SJSA1 (cell line): ENCODE results near the gene CAPN13. TPM values are rescaled to one million over a fixed set of nuclear protein-coding genes. Genes with fewer than 3 reads are reported as not detected.
"Not testable (repeated sequence)": the region's sequence is repeated elsewhere in the genome, so short reads cannot be mapped to it uniquely, and the experiment has no call there.

Experiments used
- DNase-seq, 2 experiments: peaks; one replicate each; pipeline ENCODE4 v3.0.0-alpha.2; 2015 to 2020; ENCODE audit warnings: low spot score in 2 of 2, low read depth in 1 of 2
- H3K27ac ChIP-seq: fragments of 250-450 bp; sonication (Bioruptor Pico); 2 replicates; pipeline ENCODE4 v1.5.1; 2020; ENCODE audit warnings: mild to moderate bottlenecking, moderate library complexity
- H3K27me3 ChIP-seq: fragments of 250-450 bp; sonication (Bioruptor Pico); replicated peaks from 2 replicates; pipeline ENCODE4 v1.5.1; 2020; ENCODE audit warnings: mild to moderate bottlenecking, moderate library complexity
- H3K36me3 ChIP-seq: fragments of 250-450 bp; sonication (Bioruptor Pico); 2 replicates; pipeline ENCODE4 v1.5.1; 2020; ENCODE audit warnings: mild to moderate bottlenecking
- H3K4me1 ChIP-seq: fragments of 250-450 bp; sonication (Bioruptor Pico); replicated peaks from 2 replicates; pipeline ENCODE4 v1.6.1; 2021; ENCODE audit warnings: mild to moderate bottlenecking
- H3K4me3 ChIP-seq: fragments of 250-450 bp; sonication (Bioruptor Pico); 2 replicates; pipeline ENCODE4 v1.5.1; 2020; ENCODE audit warnings: mild to moderate bottlenecking
- H3K9me3 ChIP-seq: fragments of 250-450 bp; sonication (Bioruptor Pico); replicated peaks from 2 replicates; pipeline ENCODE4 v1.5.1; 2020; ENCODE audit warnings: mild to moderate bottlenecking
- total RNA-seq: library from RNA; depleted of rRNA; stranded (reverse); fragments of >200 nt; shearing (Covaris generic); gene quantifications from 2 replicates; pipeline ENCODE4 v1.2.3, GENCODE V29; 2014

Gene CAPN13
- total RNA-seq, 1 experiment from 2014 or later = not detected

DNA sequence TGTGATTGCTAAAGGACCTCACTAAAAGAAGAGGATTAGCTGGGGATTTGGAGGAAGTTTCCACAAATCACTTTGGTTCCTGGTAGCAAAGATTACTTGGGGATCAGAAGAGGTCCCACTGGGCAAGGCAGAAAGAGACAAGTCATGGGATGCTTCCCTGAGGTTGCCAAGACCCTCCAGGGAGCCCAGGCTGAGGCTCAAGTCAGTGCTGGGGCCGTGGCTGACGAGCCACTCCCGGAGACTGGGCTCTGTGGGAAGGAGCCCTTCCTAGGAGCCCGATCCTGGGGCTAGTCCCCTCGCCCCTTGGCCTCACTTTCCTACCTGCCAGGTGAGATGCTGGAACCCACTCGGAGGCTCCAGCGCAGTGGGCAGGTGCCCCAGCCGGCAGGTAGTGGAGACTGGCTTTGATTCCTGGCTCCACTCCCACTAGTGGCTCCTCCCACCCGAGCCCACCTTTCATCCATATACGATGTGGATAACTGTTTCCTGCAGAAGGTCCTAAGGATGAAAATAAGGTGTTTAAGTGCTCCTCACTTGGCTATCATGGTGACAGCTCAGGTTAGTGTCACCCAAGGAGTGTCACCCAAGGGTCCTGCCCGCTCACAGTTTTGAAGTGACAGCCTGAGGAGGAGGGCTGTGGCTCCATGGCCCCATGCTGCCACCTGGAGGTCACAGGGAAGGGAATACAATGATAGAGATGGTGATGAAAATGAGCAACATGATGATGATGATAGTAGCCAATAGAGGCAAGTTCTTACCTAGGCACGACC lies 100.5 kb downstream of the CAPN13 start:
- H3K9me3 ChIP-seq = no peaks in the 10 kb centered on the region; the same call in 1 of the 2 replicates
- no peaks in the 10 kb centered on the region for H3K36me3 ChIP-seq

DNA sequence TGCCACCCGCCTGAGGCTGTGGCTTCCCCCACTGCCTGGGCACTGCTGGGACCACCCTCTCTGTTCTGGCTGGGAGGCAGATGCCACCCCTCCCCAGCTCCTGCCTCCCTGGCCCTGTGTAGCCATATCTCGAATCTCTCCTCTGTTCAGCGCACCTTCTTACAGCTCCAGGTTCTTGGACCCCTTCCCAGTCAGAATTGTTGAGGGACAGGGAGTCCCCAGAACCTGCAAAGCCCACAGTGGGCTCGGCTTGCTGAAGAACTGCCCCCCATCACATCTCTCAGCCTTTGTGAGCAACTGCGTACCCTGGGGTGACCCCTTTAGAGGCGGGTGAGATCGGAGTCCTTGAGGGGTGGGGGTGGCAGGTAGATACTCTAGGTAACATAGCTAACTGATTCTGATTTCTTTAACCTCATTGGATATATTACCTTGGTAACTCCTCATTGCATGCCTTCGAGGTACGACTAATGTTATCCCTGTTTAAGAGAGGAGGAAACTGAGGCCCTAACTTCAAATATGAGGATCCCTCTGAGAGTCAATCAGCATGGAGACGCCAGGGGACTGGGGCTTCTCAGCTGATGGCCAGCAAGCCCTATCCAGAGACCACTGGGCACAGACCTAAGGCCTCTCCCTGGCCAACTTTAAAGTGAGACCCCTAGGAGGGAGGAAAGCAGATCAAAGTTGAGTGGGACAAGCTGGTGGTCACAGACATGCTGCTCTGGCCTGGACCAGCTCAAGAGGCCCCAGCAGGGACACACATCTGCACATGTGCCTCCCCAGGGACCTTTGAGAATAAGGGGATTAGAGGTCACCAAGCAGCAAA lies 101.3 kb downstream of the CAPN13 start:
- Histone ChIP-seq H3K4me1 (no peaks in the 10 kb centered on the region), H3K27me3 (no peaks in the 10 kb centered on the region), H3K4me3 (no peak overlapping the region), H3K36me3 (no peaks in the 10 kb centered on the region), H3K27ac (no peak overlapping the region), H3K9me3 (no peaks in the 10 kb centered on the region)
- DNase-seq = no peak

More for the DNA sequence above, 100.5 kb downstream of the CAPN13 start:
- Histone ChIP-seq H3K4me1 (no peaks in the 10 kb centered on the region), H3K27ac (no peak overlapping the region), H3K27me3 (no peaks in the 10 kb centered on the region), H3K4me3 (no peak overlapping the region)
- peak; percentile 53 to 71 for DNase-seq

DNA sequence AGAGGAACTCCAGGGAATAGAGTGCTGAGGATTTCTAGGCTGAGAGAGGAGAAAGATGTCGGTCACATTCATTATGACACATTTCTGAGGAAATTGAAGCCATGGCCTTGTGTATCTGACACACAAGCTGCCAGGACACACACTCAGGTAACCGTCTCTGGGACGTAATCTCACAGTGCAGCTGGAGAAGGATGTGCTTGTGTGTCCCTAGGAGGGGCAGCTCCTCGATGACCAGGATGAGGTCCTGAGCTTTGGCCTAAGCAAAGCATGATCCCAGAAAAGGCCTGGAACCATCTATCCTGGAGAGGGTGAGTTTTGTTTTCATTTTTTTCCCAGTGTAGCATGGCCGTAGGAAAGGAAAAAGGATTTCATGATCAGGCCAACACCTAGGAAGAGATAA lies 102.2 kb downstream of the CAPN13 start:
- Histone ChIP-seq H3K27ac (no peak overlapping the region), H3K4me1 (no peaks in the 10 kb centered on the region), H3K4me3 (no peak overlapping the region), H3K9me3 (no peaks in the 10 kb centered on the region), H3K27me3 (no peaks in the 10 kb centered on the region), H3K36me3 (no peaks in the 10 kb centered on the region)
- no peak for DNase-seq

GRCh38 chr2:30704309-30705020 lies 102.8 kb downstream of the CAPN13 start:
- Histone ChIP-seq H3K9me3 (no peaks in the 10 kb centered on the region), H3K36me3 (no peaks in the 10 kb centered on the region), H3K27me3 (no peaks in the 10 kb centered on the region), H3K27ac (no peak overlapping the region), H3K4me3 (no peak overlapping the region), H3K4me1 (no peaks in the 10 kb centered on the region)
- DNase-seq = no peak

GRCh38 chr2:30702694-30703093 lies 104.6 kb downstream of the CAPN13 start:
- no peak overlapping the region for H3K4me3 ChIP-seq
- H3K27me3 ChIP-seq = no peaks in the 10 kb centered on the region
- no peak overlapping the region for H3K27ac ChIP-seq
- H3K9me3 ChIP-seq = no peaks in the 10 kb centered on the region
- no peaks in the 10 kb centered on the region for H3K4me1 ChIP-seq
- H3K36me3 ChIP-seq = no peaks in the 10 kb centered on the region
- no peak for DNase-seq

DNA sequence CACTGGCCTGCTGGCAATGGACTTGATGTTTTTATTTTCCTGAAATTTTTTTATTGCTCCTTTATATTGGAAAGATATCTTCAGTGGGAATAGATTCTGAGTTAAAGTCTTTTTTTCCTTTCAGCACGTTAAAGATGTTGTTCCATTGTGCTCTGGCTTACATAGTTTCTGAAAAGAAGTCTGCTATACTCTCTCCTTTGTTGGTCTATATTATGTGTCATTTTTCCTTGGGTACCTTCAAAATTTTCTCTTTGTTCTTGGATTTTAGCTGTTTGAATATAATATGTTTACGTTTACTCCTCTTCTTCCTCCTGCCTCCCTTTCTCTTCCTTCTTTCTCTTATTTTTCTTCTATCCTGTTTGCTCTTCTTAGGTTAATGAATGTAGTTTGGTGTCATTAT lies 105.5 kb downstream of the CAPN13 start:
- Histone ChIP-seq H3K4me1 (no peaks in the 10 kb centered on the region), H3K36me3 (no peaks in the 10 kb centered on the region), H3K27me3 (no peaks in the 10 kb centered on the region), H3K27ac (no peak overlapping the region), H3K9me3 (no peaks in the 10 kb centered on the region), H3K4me3 (no peak overlapping the region)
- no peak for DNase-seq

DNA sequence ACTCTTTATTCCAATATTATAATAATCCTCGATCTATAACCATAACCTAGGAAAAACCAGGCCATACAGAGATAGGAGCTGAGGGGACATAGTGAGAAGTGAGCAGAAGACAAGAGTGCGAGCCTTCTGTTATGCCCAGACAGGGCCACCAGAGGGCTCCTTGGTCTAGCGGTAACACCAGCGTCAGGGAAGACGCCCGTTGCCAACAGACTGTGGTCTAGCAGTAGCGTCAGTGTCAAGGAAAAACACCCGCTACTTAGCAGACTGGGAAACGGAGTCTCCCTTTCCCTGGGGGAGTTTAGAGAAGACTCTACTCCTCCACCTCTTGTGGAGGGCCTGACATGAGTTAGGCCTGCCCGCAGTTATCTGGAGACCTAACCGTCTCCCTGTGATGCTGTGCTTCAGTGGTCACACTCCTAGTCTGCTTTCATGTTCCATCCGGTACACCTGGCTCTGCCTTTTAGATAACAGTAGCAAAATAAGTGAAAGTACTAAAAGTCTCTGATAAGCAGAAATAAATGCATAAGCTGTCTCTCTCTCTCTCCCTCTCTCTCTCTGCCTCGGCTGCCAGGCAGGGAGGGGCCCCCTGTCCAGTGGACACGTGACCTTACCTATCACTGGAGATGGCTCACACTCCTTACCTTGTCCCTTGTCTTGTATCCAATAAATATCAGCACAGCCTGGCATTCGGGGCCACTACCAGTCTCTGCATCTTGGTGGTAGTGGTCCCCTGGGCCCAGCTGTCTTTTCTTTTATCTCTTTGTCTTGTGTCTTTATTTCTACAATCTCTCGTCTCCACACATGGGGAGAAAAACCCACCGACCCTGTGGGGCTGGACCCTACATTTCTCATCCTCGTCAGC lies 109.8 kb downstream of the CAPN13 start:
- not testable (repeated sequence) for H3K36me3 ChIP-seq, H3K27me3 ChIP-seq, H3K4me1 ChIP-seq, H3K4me3 ChIP-seq, H3K27ac ChIP-seq, H3K9me3 ChIP-seq
- DNase-seq = peak in 1 of 2 experiments; percentile 25

DNA sequence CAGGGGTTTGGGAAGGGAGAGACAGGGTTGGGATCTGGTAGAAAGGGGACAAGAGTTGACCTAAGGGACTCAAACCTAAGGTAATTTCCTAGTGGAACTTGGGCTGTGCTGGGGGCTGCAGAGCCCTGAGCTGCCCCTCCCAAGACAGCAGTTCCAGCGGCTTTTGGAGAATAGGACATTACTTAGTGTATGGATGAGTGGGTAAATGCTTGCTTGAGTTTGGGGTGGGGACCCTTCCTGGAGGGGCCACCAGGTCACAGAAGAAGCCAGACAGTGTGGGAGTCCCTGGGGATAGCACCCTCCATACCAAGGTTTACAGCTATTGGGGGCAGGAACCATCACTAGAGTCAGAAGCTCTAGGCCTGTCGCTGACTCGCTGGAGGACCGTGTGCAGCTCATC lies 111.5 kb downstream of the CAPN13 start:
- H3K4me3 ChIP-seq = no peak overlapping the region
- no peaks in the 10 kb centered on the region for H3K36me3 ChIP-seq
- H3K9me3 ChIP-seq = no peaks in the 10 kb centered on the region; the same call in 1 of the 2 replicates
- H3K27ac ChIP-seq = no peak overlapping the region
- H3K4me1 ChIP-seq = no peaks in the 10 kb centered on the region
- peak in 1 of 2 experiments; percentile 8 for DNase-seq
- no peaks in the 10 kb centered on the region for H3K27me3 ChIP-seq

- Histone ChIP-seq H3K4me1 (no peaks in the 10 kb centered on the region), H3K27ac (no peak overlapping the region), H3K4me3 (no peak overlapping the region), H3K27me3 (no peaks in the 10 kb centered on the region), H3K36me3 (no peaks in the 10 kb centered on the region), H3K9me3 (no peaks in the 10 kb centered on the region; the same call in 1 of the 2 replicates)
- peak in 1 of 2 experiments; percentile 15 for DNase-seq
These were observed 112.8 kb downstream of the CAPN13 start for GRCh38 chr2:30694286-30695055.

DNA sequence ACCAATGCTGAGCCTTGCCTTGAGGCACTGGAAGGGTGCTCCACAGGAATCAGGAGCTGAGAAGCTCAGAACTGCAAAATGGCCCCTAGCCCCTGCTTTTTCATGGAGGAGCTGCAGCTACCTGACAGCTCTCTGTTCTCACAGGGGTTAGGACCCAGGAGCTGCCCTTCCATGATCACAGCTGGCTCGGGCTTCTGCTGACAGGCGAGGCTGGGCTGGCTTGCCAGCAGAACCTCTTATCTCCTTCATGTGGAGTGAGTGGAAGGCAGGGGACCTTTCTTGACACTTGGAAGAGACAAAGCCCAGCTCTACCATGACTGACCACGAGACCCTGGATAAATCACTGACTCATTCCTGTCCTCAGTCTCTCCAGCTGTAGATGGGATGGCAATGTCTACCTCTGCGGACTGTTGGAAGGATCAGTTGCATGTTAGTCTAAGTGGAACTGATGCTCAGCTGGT lies 113.4 kb downstream of the CAPN13 start:
- peak in 1 of 2 experiments; percentile 30 for DNase-seq
- no peak overlapping the region for H3K27ac ChIP-seq
- H3K9me3 ChIP-seq = no peaks in the 10 kb centered on the region; the same call in 1 of the 2 replicates
- no peaks in the 10 kb centered on the region for H3K36me3 ChIP-seq
- H3K27me3 ChIP-seq = no peaks in the 10 kb centered on the region
- H3K4me1 ChIP-seq = no peaks in the 10 kb centered on the region
- H3K4me3 ChIP-seq = no peak overlapping the region

- H3K9me3 ChIP-seq = no peaks in the 10 kb centered on the region; the same call in 1 of the 2 replicates
- H3K4me3 ChIP-seq = no peak overlapping the region
- no peaks in the 10 kb centered on the region for H3K27me3 ChIP-seq
- H3K36me3 ChIP-seq = no peaks in the 10 kb centered on the region
- no peak overlapping the region for H3K27ac ChIP-seq
- DNase-seq = peak in 1 of 2 experiments; percentile 32
- H3K4me1 ChIP-seq = no peaks in the 10 kb centered on the region
These were observed 114.4 kb downstream of the CAPN13 start for GRCh38 chr2:30692829-30693275.
